ENCODE measurements around the gene SLC22A2. TPM values are rescaled to one million over a fixed set of nuclear protein-coding genes. Genes with fewer than 3 reads are reported as not detected.
A peak's percentile ranks its signal among the peaks of the same experiment; 100 is the strongest.

The SLC22A2 gene
- total RNA-seq, 1 donor from 2014 or later: not detected

- no peak for ATAC-seq
- H3K27me3 ChIP-seq (ENCODE audit: low read depth): no peaks in the 10 kb centered on the region
- intact Hi-C loops (cut with DNase I): no loop called here
- no peak for TF ChIP-seq CTCF (IDR thresholded peaks at IDR 0.05)
- no peak overlapping the region for H3K27ac ChIP-seq
- H3K36me3 ChIP-seq: no peaks in the 10 kb centered on the region
- no peaks in the 10 kb centered on the region for H3K4me1 ChIP-seq
- DNase-seq: no peak
- no peak overlapping the region for H3K4me3 ChIP-seq
- H3K9me3 ChIP-seq: no peaks in the 10 kb centered on the region
These were observed 19.7 kb upstream of the SLC22A2 start for GRCh38 chr6:160278311-160278710.

- no peaks in the 10 kb centered on the region for H3K4me1 ChIP-seq
- H3K36me3 ChIP-seq: no peaks in the 10 kb centered on the region
- no peak for TF ChIP-seq CTCF (IDR thresholded peaks at IDR 0.05)
- intact Hi-C loops (cut with DNase I): no loop called here
- no peak for DNase-seq
- ATAC-seq: no peak
- H3K9me3 ChIP-seq: no peaks in the 10 kb centered on the region
- H3K27ac ChIP-seq: no peak overlapping the region
- no peaks in the 10 kb centered on the region for H3K27me3 ChIP-seq (ENCODE audit: low read depth)
- H3K4me3 ChIP-seq: no peak overlapping the region
These were observed 18.9 kb upstream of the SLC22A2 start for GRCh38 chr6:160277546-160277945.

- no peaks in the 10 kb centered on the region for H3K27me3 ChIP-seq (ENCODE audit: low read depth)
These were observed 18.5 kb upstream of the SLC22A2 start for GRCh38 chr6:160277144-160277543.

GRCh38 chr6:160276126-160276525, 17.5 kb upstream of the SLC22A2 start:
- ATAC-seq: peak in 1 of 2 donors; percentile 11
- intact Hi-C loops (cut with DNase I): no loop called here
- no peak for TF ChIP-seq CTCF (IDR thresholded peaks at IDR 0.05)

More at GRCh38 chr6:160277144-160277543, 18.5 kb upstream of the SLC22A2 start:
- Histone ChIP-seq H3K4me1 (no peaks in the 10 kb centered on the region), H3K36me3 (no peaks in the 10 kb centered on the region), H3K9me3 (no peaks in the 10 kb centered on the region), H3K27ac (no peak overlapping the region), H3K4me3 (no peak overlapping the region)
- DNase-seq (no peak), ATAC-seq (no peak)
- intact Hi-C loops (cut with DNase I): no loop called here
- no peak for TF ChIP-seq CTCF (IDR thresholded peaks at IDR 0.05)

GRCh38 chr6:160275511-160276003, 16.9 kb upstream of the SLC22A2 start:
- H3K36me3 ChIP-seq: no peaks in the 10 kb centered on the region
- H3K4me1 ChIP-seq: no peaks in the 10 kb centered on the region
- no peaks in the 10 kb centered on the region for H3K9me3 ChIP-seq
- no peak overlapping the region for H3K27ac ChIP-seq
- H3K27me3 ChIP-seq (ENCODE audit: low read depth): no peaks in the 10 kb centered on the region
- no peak overlapping the region for H3K4me3 ChIP-seq
- ATAC-seq: no peak
- no peak for TF ChIP-seq CTCF (IDR thresholded peaks at IDR 0.05)
- DNase-seq: no peak
- intact Hi-C loops (cut with DNase I): no loop called here

More at GRCh38 chr6:160276126-160276525, 17.5 kb upstream of the SLC22A2 start:
- Histone ChIP-seq H3K27ac (no peak overlapping the region), H3K9me3 (no peaks in the 10 kb centered on the region), H3K36me3 (no peaks in the 10 kb centered on the region), H3K4me3 (no peak overlapping the region), H3K27me3 (ENCODE audit: low read depth) (no peaks in the 10 kb centered on the region), H3K4me1 (no peaks in the 10 kb centered on the region)
- DNase-seq: no peak

Data from lower lobe of right lung (tissue), 2 donors.